H1 (cell line): ENCODE measurements around the gene ABHD15. TPM values are rescaled to one million over a fixed set of nuclear protein-coding genes. Genes with fewer than 3 reads are reported as not detected.
A peak's percentile ranks its signal among the peaks of the same experiment; 100 is the strongest.

Experiments
- CTCF ChIA-PET: fragments of 300-600 bp; sonication (Branson Sonifier 250); formaldehyde crosslinking; loops from one replicate; lab custom pipeline; 2021; ENCODE audit not compliant: partially characterized antibody; lab: Charles Lee
- POLR2A ChIA-PET: fragments of 300-600 bp; sonication (Branson Sonifier 250); formaldehyde crosslinking; loops from one replicate; lab custom pipeline; 2021; ENCODE audit warnings: inconsistent platforms; ENCODE audit not compliant: partially characterized antibody; lab: Charles Lee
- DNase-seq, 2 experiments: peaks; one replicate each; pipeline versions ENCODE4 v3.0.0 to v3.0.0-alpha.2; 2010 to 2022; ENCODE audit warnings: low spot score in 2 of 2, low read depth in 1 of 2, mixed read lengths in 1 of 2
- FAIRE-seq: peaks from 2 replicates; lab custom pipeline; 2011; peaks lifted over from hg19 to GRCh38; lab: Jason Lieb, UNC
- H2AFZ ChIP-seq: 2 replicates; pipeline ENCODE4 v1.8.1; 2012; ENCODE audit warnings: low read length, inconsistent platforms
- H2AK5ac ChIP-seq: 2 replicates; pipeline ENCODE4 v1.6.1; 2013; ENCODE audit warnings: low read depth, low read length
- H2BK120ac ChIP-seq: replicated peaks from 2 replicates; pipeline ENCODE3; 2013; ENCODE audit warnings: low read depth, low read length, inconsistent platforms
- H2BK12ac ChIP-seq: 2 replicates; pipeline ENCODE4 v1.6.1; 2013; ENCODE audit warnings: low read depth, low read length
- H2BK15ac ChIP-seq: 2 replicates; pipeline ENCODE4 v1.6.1; 2013; ENCODE audit warnings: low read length
- H2BK20ac ChIP-seq: 2 replicates; pipeline ENCODE4 v1.6.1; 2013; ENCODE audit warnings: low read length
- H2BK5ac ChIP-seq: 2 replicates; pipeline ENCODE4 v1.6.1; 2013; ENCODE audit warnings: low read depth, low read length
- H3K14ac ChIP-seq: 2 replicates; pipeline ENCODE4 v1.6.1; 2013; ENCODE audit warnings: inconsistent platforms; ENCODE audit not compliant: insufficient read length
- H3K18ac ChIP-seq: 2 replicates; pipeline ENCODE4 v1.6.1; 2013; ENCODE audit warnings: low read length; ENCODE audit errors: extremely low read depth
- H3K23ac ChIP-seq: 2 replicates; pipeline ENCODE4 v1.6.1; 2013; ENCODE audit warnings: inconsistent platforms; ENCODE audit not compliant: insufficient read length
- H3K23me2 ChIP-seq: 2 replicates; pipeline ENCODE4 v1.6.1; 2013; ENCODE audit warnings: low read depth, low read length
- H3K27ac ChIP-seq: 2 replicates; pipeline ENCODE4 v1.6.1; 2011; ENCODE audit warnings: low read depth, low read length, inconsistent platforms
- H3K27me3 ChIP-seq, 4 experiments: replicated peaks in 1 of 4; 1 replicate in 1 of 4; 2 replicates in 3 of 4; pipeline versions ENCODE4 v1.6.1 to v1.8.1; 2011 to 2013; ENCODE audit warnings: low read length in 3 of 4, mild to moderate bottlenecking in 3 of 4, inconsistent platforms in 2 of 4, mixed read lengths in 2 of 4, moderate library complexity in 1 of 4; ENCODE audit not compliant: control insufficient read depth in 3 of 4, insufficient read depth in 3 of 4; ENCODE audit errors: extremely low read depth in 1 of 4
- H3K36me3 ChIP-seq, 4 experiments: 2 replicates each; pipeline versions ENCODE4 v1.6.1 to v1.8.1; 2011 to 2013; ENCODE audit warnings: mild to moderate bottlenecking in 4 of 4, low read length in 3 of 4, moderate library complexity in 2 of 4, control low read depth in 1 of 4, inconsistent platforms in 1 of 4; ENCODE audit not compliant: insufficient read depth in 4 of 4, control insufficient read depth in 2 of 4
- H3K4ac ChIP-seq: replicated peaks from 2 replicates; pipeline ENCODE3; 2013; ENCODE audit warnings: low read length, low read depth, mixed read lengths, inconsistent platforms; ENCODE audit not compliant: insufficient read length
- H3K4me1 ChIP-seq, 4 experiments: replicated peaks in 1 of 4; 1 replicate in 1 of 4; 2 replicates in 3 of 4; pipeline versions ENCODE4 v1.6.1 to v1.8.1; 2011 to 2013; ENCODE audit warnings: low read length in 3 of 4, inconsistent platforms in 2 of 4, mixed read lengths in 1 of 4; ENCODE audit not compliant: insufficient read depth in 4 of 4, control insufficient read depth in 3 of 4
- H3K4me2 ChIP-seq, 2 experiments: 2 replicates each; pipeline versions ENCODE4 v1.6.1 to v1.8.1; 2011 to 2013; ENCODE audit warnings: low read depth in 2 of 2, low read length in 2 of 2, control low read depth in 1 of 2, inconsistent platforms in 1 of 2, mild to moderate bottlenecking in 1 of 2; ENCODE audit not compliant: insufficient read depth in 1 of 2
- H3K4me3 ChIP-seq, 4 experiments: fragments of 200-600, 300-600 bp in 1 of 4; sonication (generic), shearing (Covaris generic), sonication (Bioruptor Twin) in 1 of 4; 2 replicates each; pipeline versions ENCODE4 v1.5.1 to v1.8.1; 2011 to 2016; ENCODE audit warnings: low read length in 4 of 4, low read depth in 3 of 4, control low read depth in 2 of 4, inconsistent platforms in 2 of 4, mild to moderate bottlenecking in 2 of 4, mixed read lengths in 1 of 4, moderate library complexity in 1 of 4; ENCODE audit not compliant: insufficient read depth in 2 of 4; ENCODE audit errors: extremely low read depth in 1 of 4
- H3K56ac ChIP-seq: replicated peaks from 2 replicates; pipeline ENCODE3; 2013; ENCODE audit warnings: low read depth, mild to moderate bottlenecking, mixed read lengths, low read length, inconsistent platforms; ENCODE audit not compliant: insufficient read length
- H3K79me1 ChIP-seq: 2 replicates; pipeline ENCODE4 v1.6.1; 2013; ENCODE audit warnings: low read depth, low read length, control low read depth
- H3K79me2 ChIP-seq, 2 experiments: 2 replicates each; pipeline versions ENCODE4 v1.6.1 to v1.8.1; 2012 to 2013; ENCODE audit warnings: low read length in 2 of 2, mild to moderate bottlenecking in 2 of 2, inconsistent platforms in 1 of 2; ENCODE audit not compliant: insufficient read depth in 2 of 2, control insufficient read depth in 1 of 2
- H3K9ac ChIP-seq, 4 experiments: replicated peaks in 1 of 4; 1 replicate in 1 of 4; 2 replicates in 3 of 4; pipeline versions ENCODE4 v1.6.1 to v1.8.1; 2011 to 2013; ENCODE audit warnings: low read depth in 3 of 4, low read length in 3 of 4, control low read depth in 2 of 4, mild to moderate bottlenecking in 2 of 4, moderate library complexity in 2 of 4, inconsistent platforms in 1 of 4; ENCODE audit errors: extremely low read depth in 1 of 4
- H3K9me3 ChIP-seq, 2 experiments: 2 replicates each; pipeline versions ENCODE4 v1.6.1 to v1.8.1; 2012 to 2013; ENCODE audit warnings: mild to moderate bottlenecking in 2 of 2, moderate library complexity in 2 of 2, control low read depth in 1 of 2, inconsistent platforms in 1 of 2, low read depth in 1 of 2, low read length in 1 of 2, mixed read lengths in 1 of 2; ENCODE audit not compliant: insufficient read depth in 2 of 2
- H4K20me1 ChIP-seq, 2 experiments: replicated peaks in 1 of 2; 2 replicates each; pipeline versions ENCODE3 to v1.8.1; 2011 to 2013; ENCODE audit warnings: inconsistent platforms in 2 of 2, low read length in 2 of 2, mild to moderate bottlenecking in 1 of 2; ENCODE audit not compliant: insufficient read depth in 2 of 2, control insufficient read depth in 1 of 2
- H4K5ac ChIP-seq: 2 replicates; pipeline ENCODE4 v1.6.1; 2013; ENCODE audit warnings: low read length, low read depth, mixed read lengths, inconsistent platforms; ENCODE audit not compliant: insufficient read length
- H4K8ac ChIP-seq: 2 replicates; pipeline ENCODE4 v1.8.0; 2013; ENCODE audit warnings: mild to moderate bottlenecking, moderate library complexity, low read length, inconsistent platforms; ENCODE audit not compliant: insufficient read depth; ENCODE audit errors: extremely low read depth
- H4K91ac ChIP-seq: replicated peaks from 2 replicates; pipeline ENCODE3; 2013; ENCODE audit warnings: low read length, mixed read lengths, inconsistent platforms; ENCODE audit not compliant: insufficient read length
- KDM4A ChIP-seq: IDR thresholded peaks from one replicate; pipeline ENCODE4 v1.7.1; 2012; ENCODE audit warnings: low read depth, mild to moderate bottlenecking, moderate library complexity, low read length, inconsistent platforms; ENCODE audit not compliant: severe bottlenecking
- NRF1 ChIP-seq: IDR thresholded peaks from 2 replicates; pipeline ENCODE4 v1.6.1; 2011; ENCODE audit warnings: mild to moderate bottlenecking, low read depth, low read length, improper control_type of control experiment
- WGBS, 2 experiments: shearing (Covaris generic) in 1 of 2; methylation state at CpG; one replicate each; pipeline versions ENCODE4 v1.1.6 to v1.1.7; 2013 to 2015; ENCODE audit warnings: low lambda C conversion rate in 2 of 2, mixed read lengths in 2 of 2, inconsistent platforms in 1 of 2, low coverage in 1 of 2, missing lambda C conversion rate in 1 of 2; ENCODE audit not compliant: insufficient replicate concordance in 2 of 2, insufficient coverage in 1 of 2, insufficient read length in 1 of 2; ENCODE audit errors: extremely low coverage in 1 of 2, missing lambda C conversion rate in 1 of 2; 5-methylcytosine and 5-hydroxymethylcytosine counted together
- polyA plus RNA-seq, 7 experiments: library from polyadenylated mRNA; depleted of rRNA in 3 of 7; stranded (reverse) in 5 of 7; unstranded in 2 of 7; fragments of >200 nt in 5 of 7; fragments of 200-250 nt in 2 of 7; gene quantifications; 1 replicate in 5 of 7; 2 replicates in 1 of 7; 4 replicates in 1 of 7; pipeline versions ENCODE4 v1.2.1 to v1.2.3, GENCODE V29; 2011 to 2013; ENCODE audit warnings: missing spikeins in 2 of 7, mixed read lengths in 2 of 7
- total RNA-seq: library from RNA; stranded (reverse); fragmentation: NEBNext Ultra II Directional; extraction: Animal tissue kit (Norgen Biotek cat#: 25700); gene quantifications from 2 replicates; pipeline ENCODE4 v1.2.1, GENCODE V29; 2021

Gene ABHD15
- total and polyA plus RNA-seq, 2 of the 8 experiments (the other 6 are each of a cell fraction or from before 2014, with no cell fraction given), result 0.88 to 1.7 TPM

GRCh38 chr17:29613856-29614255 lies 47.0 kb upstream of the ABHD15 start:
- CTCF ChIA-PET, result interaction anchor here (0.6 to 13.1 kb wide), 13 partner anchors 9 to 481 kb away, joined by 3 to 193 read pairs (median 4); partner anchors contain the start of genes ABHD15, ANKRD13B and TP53I13
- POLR2A ChIA-PET, result interaction anchor here (0.6 to 1.3 kb wide), 4 partner anchors 13 to 1173 kb away, joined by 3 to 4 read pairs (median 3); no protein-coding TSS in a partner anchor
- Histone ChIP-seq H2BK15ac (0 out of 2 replicates have a peak overlapping the region, but pooled peaks have one; percentile 29), H3K27ac (no peak overlapping the region), H3K79me2 (no peaks in the 10 kb centered on the region), H3K9me3 (peaks cover 0 to 11% of the 10 kb centered on the region in 2 experiments; a peak in 1 of 4 replicates), H3K18ac (no peak overlapping the region; the same call in 1 of the 2 replicates), H2BK120ac (no peak overlapping the region), H2BK12ac (peak overlapping the region; percentile 39; the same call in 1 of the 2 replicates), H3K4me2 (peak overlapping the region; percentile 46 to 75), H3K27me3 (peaks cover 17 to 53% (median 41%) of the 10 kb centered on the region in 4 experiments), H3K4me1 (peaks cover 10 to 38% (median 32%) of the 10 kb centered on the region in 4 experiments), H3K4me3 (peak overlapping the region; percentile 5 to 55 (median 38); a peak in 5 of 8 replicates), H2BK5ac (no peak overlapping the region), H3K79me1 (0 out of 2 replicates have a peak, but pooled peaks cover 2% of the 10 kb centered on the region), H3K4ac (no peak overlapping the region), H2AFZ (peak overlapping the region; percentile 9; the same call in 1 of the 2 replicates), H3K23ac (no peak overlapping the region), H3K56ac (no peak overlapping the region), H3K9ac (0 out of 7 replicates have a peak overlapping the region, but pooled peaks of 1 of the 4 experiments have one; percentile 4), H2BK20ac (no peak overlapping the region), H4K91ac (peak overlapping the region; percentile 61), H4K8ac (peak overlapping the region; percentile 84; the same call in 1 of the 2 replicates), H4K5ac (no peak overlapping the region), H3K14ac (no peak overlapping the region), H3K36me3 (peaks cover 0 to 7% (median 0%) of the 10 kb centered on the region in 4 experiments; a peak in 1 of 8 replicates), H3K23me2 (peaks cover 13% of the 10 kb centered on the region), H2AK5ac (peak overlapping the region; percentile 85; the same call in 1 of the 2 replicates), H4K20me1 (peaks cover 3 to 5% of the 10 kb centered on the region in 2 experiments)
- WGBS, 2 experiments, result 35% methylated on average over 12 of the region's 13 CpGs; no CpG with 5 or more reads in 1 of the 2 experiments
- TF ChIP-seq NRF1, result no peak
- peak; percentile 6 for TF ChIP-seq KDM4A
- FAIRE-seq (no peak), DNase-seq (no peak)
